Stimulated activated CD4-positive, alpha-beta T cell treated with anti-CD3 and anti-CD28 coated beads, Interleukin-4, amount 100 ng/mL, for 4 hours (primary cell): ENCODE data around the gene NPAS1.

ENCODE experiments used
- DNase-seq, 2 experiments: peaks; one replicate each; pipeline ENCODE4 v3.0.0-alpha.2; 2020

The NPAS1 gene

GRCh38 chr19:47019431-47020041, at the start of gene NPAS1:
Gene NPAS1 (plus strand): TSS chr19:47019837. CDS start chr19:47021048, 1,211 bp downstream.
- no peak for DNase-seq

- DNase-seq, result no peak
Observed at GRCh38 chr19:46970815-46971214, 48.8 kb upstream of the NPAS1 start.

GRCh38 chr19:46972311-46972710, 47.3 kb upstream of the NPAS1 start:
- DNase-seq, result no peak

GRCh38 chr19:46974181-46974580, 45.5 kb upstream of the NPAS1 start:
- no peak for DNase-seq

- no peak for DNase-seq
Observed at GRCh38 chr19:46975011-46975924, 44.4 kb upstream of the NPAS1 start.

GRCh38 chr19:46975925-46976782, 43.5 kb upstream of the NPAS1 start:
- no peak for DNase-seq

- no peak for DNase-seq
Observed at GRCh38 chr19:46976845-46977320, 42.8 kb upstream of the NPAS1 start.

- DNase-seq, result no peak
Observed at GRCh38 chr19:46977548-46977947, 42.1 kb upstream of the NPAS1 start.

GRCh38 chr19:46978171-46978869, 41.3 kb upstream of the NPAS1 start:
- DNase-seq, result no peak

- no peak for DNase-seq
Observed at GRCh38 chr19:46979126-46980105, 40.2 kb upstream of the NPAS1 start.

GRCh38 chr19:46980761-46981160, 38.9 kb upstream of the NPAS1 start:
- DNase-seq, result no peak

- DNase-seq, result no peak
Observed at GRCh38 chr19:46981286-46981945, 38.2 kb upstream of the NPAS1 start.

GRCh38 chr19:46983097-46983496, 36.5 kb upstream of the NPAS1 start:
- no peak for DNase-seq

- no peak for DNase-seq
Observed at GRCh38 chr19:46984077-46985010, 35.3 kb upstream of the NPAS1 start.

- DNase-seq, result no peak
Observed at GRCh38 chr19:46985542-46986415, 33.9 kb upstream of the NPAS1 start.

- no peak for DNase-seq
Observed at GRCh38 chr19:46988614-46989230, 30.9 kb upstream of the NPAS1 start.

- DNase-seq, result peak; percentile 53 to 60
Observed at GRCh38 chr19:46990991-46991676, 28.5 kb upstream of the NPAS1 start.
